Upper lobe of right lung (tissue), 1 donor: ENCODE measurements around the gene PDP2. TPM values are rescaled to one million over a fixed set of nuclear protein-coding genes. Genes with fewer than 3 reads are reported as not detected.
"Not testable (repeated sequence)": the region's sequence is repeated elsewhere in the genome, so short reads cannot be mapped to it uniquely, and the experiment has no call there.

Source experiments
- ATAC-seq: fragments of 200-7000 bp; cut with Tn5 transposase; one replicate; pipeline ENCODE4 v1.9.1; 2020; ENCODE audit warnings: mild to moderate bottlenecking, moderate library complexity
- DNase-seq: peaks from one replicate; pipeline ENCODE4 v3.0.0-alpha.2; 2020
- H3K27ac ChIP-seq: fragments of 200-600 bp; one replicate; pipeline ENCODE4 v1.8.0; 2022
- H3K27me3 ChIP-seq: fragments of 200-600 bp; one replicate; pipeline ENCODE4 v1.8.0; 2022; ENCODE audit warnings: mild to moderate bottlenecking
- H3K36me3 ChIP-seq: fragments of 200-600 bp; one replicate; pipeline ENCODE4 v1.8.0; 2022
- H3K4me1 ChIP-seq: fragments of 200-600 bp; one replicate; pipeline ENCODE4 v1.8.0; 2022
- H3K4me3 ChIP-seq: fragments of 200-600 bp; one replicate; pipeline ENCODE4 v1.8.0; 2022; ENCODE audit warnings: mild to moderate bottlenecking
- H3K9me3 ChIP-seq: fragments of 200-600 bp; one replicate; pipeline ENCODE4 v1.8.0; 2022
- CTCF ChIP-seq: fragments of 200-600 bp; IDR thresholded peaks from one replicate; pipeline ENCODE4 v1.8.0; 2022; ENCODE audit warnings: antibody characterized with exemption
- intact Hi-C: fragments of 100-400 bp; cut with DNase I; formaldehyde crosslinking; loops from one replicate; pipeline ENCODE4 v1.11.0; 2022
- total RNA-seq: library from RNA; stranded (reverse); fragmentation: NEBNext Ultra II Directional; extraction: Animal tissue kit (Norgen Biotek cat#: 25700); gene quantifications from one replicate; pipeline ENCODE4 v1.2.1, GENCODE V29; 2021
- donor health status: DM: no; HTN: yes; CAD: no; lungs with severe emphysema.

PDP2 gene
- total RNA-seq, 1 donor from 2014 or later: 22.4 TPM

GRCh38 chr16:66894055-66894454 lies 13.7 kb downstream of the PDP2 start:
- peaks cover 4% of the 10 kb centered on the region for H3K36me3 ChIP-seq
- H3K9me3 ChIP-seq: no peaks in the 10 kb centered on the region
- peaks cover 6% of the 10 kb centered on the region for H3K4me1 ChIP-seq
- no peaks in the 10 kb centered on the region for H3K27me3 ChIP-seq
- TF ChIP-seq CTCF: no peak
- ATAC-seq (no peak), DNase-seq (no peak)
- no peak overlapping the region for H3K4me3 ChIP-seq
- H3K27ac ChIP-seq: no peak overlapping the region
- intact Hi-C loops: no loop called here

DNA sequence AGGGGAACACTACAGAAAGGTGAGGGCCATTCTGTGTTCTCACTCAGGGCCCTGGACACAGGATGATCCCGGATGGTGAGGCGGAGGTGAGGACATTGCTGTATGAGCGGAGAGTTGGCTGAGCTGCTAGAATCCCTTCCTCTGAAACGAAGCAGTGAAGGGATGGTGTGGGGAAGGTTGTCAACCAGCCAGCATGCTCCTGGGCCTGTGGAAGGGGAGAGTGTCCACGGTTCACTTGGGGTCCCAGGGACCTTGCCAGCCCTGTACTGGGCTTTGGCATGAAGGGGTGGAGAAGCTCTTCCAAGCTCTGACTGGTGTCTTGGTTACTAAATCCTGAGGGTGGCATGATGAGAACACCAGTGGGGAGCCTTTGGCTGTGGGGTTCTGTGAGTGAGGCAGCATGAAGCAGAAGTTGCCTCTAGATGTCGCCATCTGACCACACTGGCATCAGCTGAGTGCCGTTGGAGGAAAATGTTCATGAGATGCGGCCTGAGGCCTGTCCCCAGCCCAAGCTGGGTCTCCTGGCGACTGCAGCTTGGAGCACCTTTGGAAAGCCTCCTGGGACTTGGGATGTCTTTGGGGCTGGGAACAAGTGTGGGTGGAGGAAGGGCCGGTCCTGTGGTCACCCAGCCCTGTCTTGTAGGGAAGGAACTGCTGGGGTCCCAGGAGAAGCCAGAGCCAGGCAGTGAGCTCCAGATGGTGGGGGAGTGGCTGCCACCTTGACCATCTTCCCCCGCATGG lies 14.8 kb downstream of the PDP2 start:
- no peaks in the 10 kb centered on the region for H3K36me3 ChIP-seq
- ATAC-seq: peak; percentile 91
- no peak for DNase-seq
- H3K27me3 ChIP-seq: no peaks in the 10 kb centered on the region
- H3K4me3 ChIP-seq: no peak overlapping the region
- TF ChIP-seq CTCF: peak; percentile 70
- peaks cover 17% of the 10 kb centered on the region for H3K4me1 ChIP-seq
- no peaks in the 10 kb centered on the region for H3K9me3 ChIP-seq
- intact Hi-C loops: no loop called here
- no peak overlapping the region for H3K27ac ChIP-seq

GRCh38 chr16:66895689-66895979 lies 15.3 kb downstream of the PDP2 start:
- no peak overlapping the region for H3K27ac ChIP-seq
- H3K4me1 ChIP-seq: peaks cover 21% of the 10 kb centered on the region
- no peaks in the 10 kb centered on the region for H3K36me3 ChIP-seq
- no peak for DNase-seq
- no peaks in the 10 kb centered on the region for H3K27me3 ChIP-seq
- no peak for TF ChIP-seq CTCF
- H3K4me3 ChIP-seq: no peak overlapping the region
- ATAC-seq: no peak
- intact Hi-C loops: no loop called here
- no peaks in the 10 kb centered on the region for H3K9me3 ChIP-seq

- ATAC-seq: no peak
- peaks cover 24% of the 10 kb centered on the region for H3K4me1 ChIP-seq
- intact Hi-C loops: no loop called here
These were observed 15.7 kb downstream of the PDP2 start for GRCh38 chr16:66895999-66896398.

DNA sequence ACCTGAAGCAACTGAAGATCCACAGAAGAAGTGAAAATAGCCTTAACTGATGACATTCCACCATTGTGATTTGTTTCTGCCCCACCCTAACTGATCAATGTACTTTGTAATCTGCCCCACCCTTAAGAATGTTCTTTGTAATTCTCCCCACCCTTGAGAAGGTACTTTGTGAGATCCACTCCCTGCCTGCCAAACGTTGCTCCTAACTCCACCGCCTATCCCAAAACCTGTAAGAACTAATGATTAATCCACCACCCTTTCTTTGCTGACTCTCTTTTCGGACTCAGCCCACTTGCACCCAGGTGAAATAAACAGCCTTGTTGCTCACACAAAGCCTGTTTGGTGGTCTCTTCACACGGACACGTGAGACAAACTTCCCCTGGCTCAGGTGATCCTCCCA lies 16.4 kb downstream of the PDP2 start:
- intact Hi-C loops, DNase-seq, ATAC-seq, H3K4me3 ChIP-seq, H3K36me3 ChIP-seq, H3K9me3 ChIP-seq, H3K27me3 ChIP-seq, H3K27ac ChIP-seq: not testable (repeated sequence)
- peaks cover 24% of the 10 kb centered on the region for H3K4me1 ChIP-seq

More at GRCh38 chr16:66895999-66896398, 15.7 kb downstream of the PDP2 start:
- H3K27me3 ChIP-seq: no peaks in the 10 kb centered on the region
- H3K27ac ChIP-seq: no peak overlapping the region
- H3K9me3 ChIP-seq: no peaks in the 10 kb centered on the region
- TF ChIP-seq CTCF: no peak
- DNase-seq: no peak
- no peaks in the 10 kb centered on the region for H3K36me3 ChIP-seq
- H3K4me3 ChIP-seq: no peak overlapping the region

GRCh38 chr16:66898207-66898606 lies 17.9 kb downstream of the PDP2 start:
- no peak for DNase-seq
- TF ChIP-seq CTCF: no peak
- no peaks in the 10 kb centered on the region for H3K36me3 ChIP-seq

More at GRCh38 chr16:66898207-66898606, 17.9 kb downstream of the PDP2 start:
- ATAC-seq: no peak
- intact Hi-C loops: no loop called here
- H3K9me3 ChIP-seq: no peaks in the 10 kb centered on the region
- no peaks in the 10 kb centered on the region for H3K27me3 ChIP-seq
- H3K4me3 ChIP-seq: no peak overlapping the region
- H3K27ac ChIP-seq: peak overlapping the region; percentile 73
- peaks cover 24% of the 10 kb centered on the region for H3K4me1 ChIP-seq
